ENCODE data around the gene PTPRK. TPM values are rescaled to one million over a fixed set of nuclear protein-coding genes. Genes with fewer than 3 reads are reported as not detected.

The PTPRK gene
- total and polyA plus RNA-seq, 2 experiments from 2014 or later, result 26.9 to 56.4 TPM

DNA sequence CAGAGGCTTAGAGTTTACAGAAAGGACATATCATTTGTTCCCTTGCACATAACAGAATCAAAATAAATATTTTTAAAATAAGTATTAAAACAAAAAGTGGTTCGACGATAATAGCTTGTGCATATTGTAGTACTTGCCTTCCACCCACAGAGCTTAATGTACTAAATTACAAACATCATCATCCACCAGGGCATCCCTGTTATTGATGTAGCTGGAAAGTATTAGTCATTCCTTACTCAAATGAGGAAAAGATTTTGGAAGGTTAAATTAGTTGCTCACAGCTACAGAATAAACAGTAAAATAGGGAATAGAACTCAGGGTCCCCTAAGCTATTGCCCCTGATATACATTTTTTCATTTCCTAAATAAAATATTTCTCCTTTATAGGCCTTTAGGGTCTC, 150.3 kb downstream of the PTPRK start (continued):
- TF ChIP-seq, protein P1, sequence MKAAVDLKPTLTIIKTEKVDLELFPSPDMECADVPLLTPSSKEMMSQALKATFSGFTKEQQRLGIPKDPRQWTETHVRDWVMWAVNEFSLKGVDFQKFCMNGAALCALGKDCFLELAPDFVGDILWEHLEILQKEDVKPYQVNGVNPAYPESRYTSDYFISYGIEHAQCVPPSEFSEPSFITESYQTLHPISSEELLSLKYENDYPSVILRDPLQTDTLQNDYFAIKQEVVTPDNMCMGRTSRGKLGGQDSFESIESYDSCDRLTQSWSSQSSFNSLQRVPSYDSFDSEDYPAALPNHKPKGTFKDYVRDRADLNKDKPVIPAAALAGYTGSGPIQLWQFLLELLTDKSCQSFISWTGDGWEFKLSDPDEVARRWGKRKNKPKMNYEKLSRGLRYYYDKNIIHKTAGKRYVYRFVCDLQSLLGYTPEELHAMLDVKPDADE (IDR thresholded peaks at IDR 0.05), result no peak
- no peak for TF ChIP-seq CREB1 (CRISPR knock-in tag; IDR thresholded peaks at IDR 0.05; ENCODE audit: low read depth)
- no peak for TF ChIP-seq POLR2AphosphoS5 (IDR thresholded peaks at IDR 0.05; ENCODE audit: low read depth)
- TF ChIP-seq JUNB (IDR thresholded peaks at IDR 0.05; ENCODE audit: unreplicated experiment), result no peak
- no peak for TF ChIP-seq EZH2phosphoT487 (IDR thresholded peaks at IDR 0.05; ENCODE audit: unreplicated experiment)

DNA sequence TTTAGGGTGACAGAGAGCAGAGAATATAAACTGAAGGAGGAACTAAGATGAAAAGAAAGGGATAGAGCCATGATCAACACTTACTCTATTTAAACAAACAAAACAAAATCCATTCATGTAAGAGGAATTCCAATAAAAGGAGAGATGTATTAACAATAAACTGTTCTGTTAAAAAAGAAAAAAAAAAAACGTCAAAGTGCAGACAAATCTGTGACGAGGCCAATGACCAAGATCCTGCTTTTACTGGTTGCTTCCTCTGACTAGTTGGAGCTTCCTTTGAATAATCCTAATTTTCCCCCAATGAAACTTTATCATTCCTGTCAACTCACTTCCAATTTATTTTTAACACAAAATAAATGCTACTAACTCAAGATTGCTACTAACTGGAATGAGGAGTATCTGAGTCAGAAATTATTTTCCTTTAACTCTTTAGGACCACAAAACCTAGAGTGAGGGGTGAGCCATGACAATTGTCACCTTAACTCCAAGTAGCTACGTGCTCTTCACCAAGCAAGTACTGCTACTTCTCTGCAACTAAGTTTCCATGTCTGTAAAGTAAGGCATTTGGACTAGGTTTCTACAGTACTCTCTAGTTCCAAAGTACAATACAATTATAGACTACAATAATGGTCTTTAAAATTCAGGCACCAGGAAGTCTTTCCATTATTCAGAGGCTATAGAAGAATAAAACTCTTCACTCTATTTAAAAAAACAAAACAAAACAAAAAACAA, 152.0 kb downstream of the PTPRK start:
- Histone ChIP-seq H3K27me3 (ENCODE audit: insufficient read depth) (no peaks in the 10 kb centered on the region), H3K4me1 (ENCODE audit: insufficient read depth) (peaks cover 13% of the 10 kb centered on the region), H2AFZ (no peak overlapping the region), H3K27ac (ENCODE audit: low read depth) (peak overlapping the region; percentile 23; the same call in 1 of the 2 replicates), H3K36me3 (ENCODE audit: insufficient read depth) (no peaks in the 10 kb centered on the region), H3K4me3 (no peak overlapping the region), H4K20me1 (replicated peaks; ENCODE audit: insufficient read depth) (no peaks in the 10 kb centered on the region), H3K4me2 (no peak overlapping the region), H3F3A (replicated peaks; ENCODE audit: low read depth) (no peaks in the 10 kb centered on the region), H3K79me2 (replicated peaks; ENCODE audit: insufficient read depth) (peaks cover 31% of the 10 kb centered on the region), H3K9me2 (ENCODE audit: insufficient read depth) (no peaks in the 10 kb centered on the region)
- Mint-ChIP-seq H3K36me3 (ENCODE audit: low read depth) (no peaks in the 10 kb centered on the region), H3K4me1 (peaks cover 9% of the 10 kb centered on the region; the same call in 2 of the 3 replicates), H3K27me3 (ENCODE audit: insufficient read depth, low read depth, poor library complexity) (no peaks in the 10 kb centered on the region), H3K4me3 (no peak overlapping the region), H3K9me3 (no peaks in the 10 kb centered on the region), H3K27ac (no peak overlapping the region)
- no peak for DNase-seq (ENCODE audit: low spot score)
- no peak for ATAC-seq
- TF ChIP-seq, protein P2, sequence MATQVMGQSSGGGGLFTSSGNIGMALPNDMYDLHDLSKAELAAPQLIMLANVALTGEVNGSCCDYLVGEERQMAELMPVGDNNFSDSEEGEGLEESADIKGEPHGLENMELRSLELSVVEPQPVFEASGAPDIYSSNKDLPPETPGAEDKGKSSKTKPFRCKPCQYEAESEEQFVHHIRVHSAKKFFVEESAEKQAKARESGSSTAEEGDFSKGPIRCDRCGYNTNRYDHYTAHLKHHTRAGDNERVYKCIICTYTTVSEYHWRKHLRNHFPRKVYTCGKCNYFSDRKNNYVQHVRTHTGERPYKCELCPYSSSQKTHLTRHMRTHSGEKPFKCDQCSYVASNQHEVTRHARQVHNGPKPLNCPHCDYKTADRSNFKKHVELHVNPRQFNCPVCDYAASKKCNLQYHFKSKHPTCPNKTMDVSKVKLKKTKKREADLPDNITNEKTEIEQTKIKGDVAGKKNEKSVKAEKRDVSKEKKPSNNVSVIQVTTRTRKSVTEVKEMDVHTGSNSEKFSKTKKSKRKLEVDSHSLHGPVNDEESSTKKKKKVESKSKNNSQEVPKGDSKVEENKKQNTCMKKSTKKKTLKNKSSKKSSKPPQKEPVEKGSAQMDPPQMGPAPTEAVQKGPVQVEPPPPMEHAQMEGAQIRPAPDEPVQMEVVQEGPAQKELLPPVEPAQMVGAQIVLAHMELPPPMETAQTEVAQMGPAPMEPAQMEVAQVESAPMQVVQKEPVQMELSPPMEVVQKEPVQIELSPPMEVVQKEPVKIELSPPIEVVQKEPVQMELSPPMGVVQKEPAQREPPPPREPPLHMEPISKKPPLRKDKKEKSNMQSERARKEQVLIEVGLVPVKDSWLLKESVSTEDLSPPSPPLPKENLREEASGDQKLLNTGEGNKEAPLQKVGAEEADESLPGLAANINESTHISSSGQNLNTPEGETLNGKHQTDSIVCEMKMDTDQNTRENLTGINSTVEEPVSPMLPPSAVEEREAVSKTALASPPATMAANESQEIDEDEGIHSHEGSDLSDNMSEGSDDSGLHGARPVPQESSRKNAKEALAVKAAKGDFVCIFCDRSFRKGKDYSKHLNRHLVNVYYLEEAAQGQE (IDR thresholded peaks at IDR 0.05; ENCODE audit: unreplicated experiment), result no peak
- TF ChIP-seq NANOG (IDR thresholded peaks at IDR 0.05; ENCODE audit: borderline replicate concordance) (no peak), JUNB (IDR thresholded peaks at IDR 0.05; ENCODE audit: unreplicated experiment) (no peak), CREB1 (CRISPR knock-in tag; IDR thresholded peaks at IDR 0.05; ENCODE audit: low read depth) (no peak)
- TF ChIP-seq, protein P3, sequence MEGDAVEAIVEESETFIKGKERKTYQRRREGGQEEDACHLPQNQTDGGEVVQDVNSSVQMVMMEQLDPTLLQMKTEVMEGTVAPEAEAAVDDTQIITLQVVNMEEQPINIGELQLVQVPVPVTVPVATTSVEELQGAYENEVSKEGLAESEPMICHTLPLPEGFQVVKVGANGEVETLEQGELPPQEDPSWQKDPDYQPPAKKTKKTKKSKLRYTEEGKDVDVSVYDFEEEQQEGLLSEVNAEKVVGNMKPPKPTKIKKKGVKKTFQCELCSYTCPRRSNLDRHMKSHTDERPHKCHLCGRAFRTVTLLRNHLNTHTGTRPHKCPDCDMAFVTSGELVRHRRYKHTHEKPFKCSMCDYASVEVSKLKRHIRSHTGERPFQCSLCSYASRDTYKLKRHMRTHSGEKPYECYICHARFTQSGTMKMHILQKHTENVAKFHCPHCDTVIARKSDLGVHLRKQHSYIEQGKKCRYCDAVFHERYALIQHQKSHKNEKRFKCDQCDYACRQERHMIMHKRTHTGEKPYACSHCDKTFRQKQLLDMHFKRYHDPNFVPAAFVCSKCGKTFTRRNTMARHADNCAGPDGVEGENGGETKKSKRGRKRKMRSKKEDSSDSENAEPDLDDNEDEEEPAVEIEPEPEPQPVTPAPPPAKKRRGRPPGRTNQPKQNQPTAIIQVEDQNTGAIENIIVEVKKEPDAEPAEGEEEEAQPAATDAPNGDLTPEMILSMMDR (conservative IDR thresholded peaks at IDR 0.05; ENCODE audit: low read depth in 2 of 2), result no peak
- TF ChIP-seq, protein P4, sequence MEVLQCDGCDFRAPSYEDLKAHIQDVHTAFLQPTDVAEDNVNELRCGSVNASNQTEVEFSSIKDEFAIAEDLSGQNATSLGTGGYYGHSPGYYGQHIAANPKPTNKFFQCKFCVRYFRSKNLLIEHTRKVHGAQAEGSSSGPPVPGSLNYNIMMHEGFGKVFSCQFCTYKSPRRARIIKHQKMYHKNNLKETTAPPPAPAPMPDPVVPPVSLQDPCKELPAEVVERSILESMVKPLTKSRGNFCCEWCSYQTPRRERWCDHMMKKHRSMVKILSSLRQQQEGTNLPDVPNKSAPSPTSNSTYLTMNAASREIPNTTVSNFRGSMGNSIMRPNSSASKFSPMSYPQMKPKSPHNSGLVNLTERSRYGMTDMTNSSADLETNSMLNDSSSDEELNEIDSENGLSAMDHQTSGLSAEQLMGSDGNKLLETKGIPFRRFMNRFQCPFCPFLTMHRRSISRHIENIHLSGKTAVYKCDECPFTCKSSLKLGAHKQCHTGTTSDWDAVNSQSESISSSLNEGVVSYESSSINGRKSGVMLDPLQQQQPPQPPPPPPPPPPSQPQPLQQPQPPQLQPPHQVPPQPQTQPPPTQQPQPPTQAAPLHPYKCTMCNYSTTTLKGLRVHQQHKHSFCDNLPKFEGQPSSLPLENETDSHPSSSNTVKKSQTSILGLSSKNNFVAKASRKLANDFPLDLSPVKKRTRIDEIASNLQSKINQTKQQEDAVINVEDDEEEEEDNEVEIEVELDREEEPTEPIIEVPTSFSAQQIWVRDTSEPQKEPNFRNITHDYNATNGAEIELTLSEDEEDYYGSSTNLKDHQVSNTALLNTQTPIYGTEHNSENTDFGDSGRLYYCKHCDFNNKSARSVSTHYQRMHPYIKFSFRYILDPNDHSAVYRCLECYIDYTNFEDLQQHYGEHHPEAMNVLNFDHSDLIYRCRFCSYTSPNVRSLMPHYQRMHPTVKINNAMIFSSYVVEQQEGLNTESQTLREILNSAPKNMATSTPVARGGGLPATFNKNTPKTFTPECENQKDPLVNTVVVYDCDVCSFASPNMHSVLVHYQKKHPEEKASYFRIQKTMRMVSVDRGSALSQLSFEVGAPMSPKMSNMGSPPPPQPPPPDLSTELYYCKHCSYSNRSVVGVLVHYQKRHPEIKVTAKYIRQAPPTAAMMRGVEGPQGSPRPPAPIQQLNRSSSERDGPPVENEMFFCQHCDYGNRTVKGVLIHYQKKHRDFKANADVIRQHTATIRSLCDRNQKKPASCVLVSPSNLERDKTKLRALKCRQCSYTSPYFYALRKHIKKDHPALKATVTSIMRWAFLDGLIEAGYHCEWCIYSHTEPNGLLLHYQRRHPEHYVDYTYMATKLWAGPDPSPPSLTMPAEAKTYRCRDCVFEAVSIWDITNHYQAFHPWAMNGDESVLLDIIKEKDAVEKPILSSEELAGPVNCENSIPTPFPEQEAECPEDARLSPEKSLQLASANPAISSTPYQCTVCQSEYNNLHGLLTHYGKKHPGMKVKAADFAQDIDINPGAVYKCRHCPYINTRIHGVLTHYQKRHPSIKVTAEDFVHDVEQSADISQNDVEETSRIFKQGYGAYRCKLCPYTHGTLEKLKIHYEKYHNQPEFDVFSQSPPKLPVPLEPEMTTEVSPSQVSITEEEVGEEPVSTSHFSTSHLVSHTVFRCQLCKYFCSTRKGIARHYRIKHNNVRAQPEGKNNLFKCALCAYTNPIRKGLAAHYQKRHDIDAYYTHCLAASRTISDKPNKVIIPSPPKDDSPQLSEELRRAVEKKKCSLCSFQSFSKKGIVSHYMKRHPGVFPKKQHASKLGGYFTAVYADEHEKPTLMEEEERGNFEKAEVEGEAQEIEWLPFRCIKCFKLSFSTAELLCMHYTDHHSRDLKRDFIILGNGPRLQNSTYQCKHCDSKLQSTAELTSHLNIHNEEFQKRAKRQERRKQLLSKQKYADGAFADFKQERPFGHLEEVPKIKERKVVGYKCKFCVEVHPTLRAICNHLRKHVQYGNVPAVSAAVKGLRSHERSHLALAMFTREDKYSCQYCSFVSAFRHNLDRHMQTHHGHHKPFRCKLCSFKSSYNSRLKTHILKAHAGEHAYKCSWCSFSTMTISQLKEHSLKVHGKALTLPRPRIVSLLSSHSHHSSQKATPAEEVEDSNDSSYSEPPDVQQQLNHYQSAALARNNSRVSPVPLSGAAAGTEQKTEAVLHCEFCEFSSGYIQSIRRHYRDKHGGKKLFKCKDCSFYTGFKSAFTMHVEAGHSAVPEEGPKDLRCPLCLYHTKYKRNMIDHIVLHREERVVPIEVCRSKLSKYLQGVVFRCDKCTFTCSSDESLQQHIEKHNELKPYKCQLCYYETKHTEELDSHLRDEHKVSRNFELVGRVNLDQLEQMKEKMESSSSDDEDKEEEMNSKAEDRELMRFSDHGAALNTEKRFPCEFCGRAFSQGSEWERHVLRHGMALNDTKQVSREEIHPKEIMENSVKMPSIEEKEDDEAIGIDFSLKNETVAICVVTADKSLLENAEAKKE (CRISPR knock-in tag; IDR thresholded peaks at IDR 0.05), result no peak
